ENCODE data around the gene MUTYH. TPM values are rescaled to one million over a fixed set of nuclear protein-coding genes. Genes with fewer than 3 reads are reported as not detected.

Gene MUTYH
- total RNA-seq, 1 experiment from 2014 or later: 53.2 TPM

DNA sequence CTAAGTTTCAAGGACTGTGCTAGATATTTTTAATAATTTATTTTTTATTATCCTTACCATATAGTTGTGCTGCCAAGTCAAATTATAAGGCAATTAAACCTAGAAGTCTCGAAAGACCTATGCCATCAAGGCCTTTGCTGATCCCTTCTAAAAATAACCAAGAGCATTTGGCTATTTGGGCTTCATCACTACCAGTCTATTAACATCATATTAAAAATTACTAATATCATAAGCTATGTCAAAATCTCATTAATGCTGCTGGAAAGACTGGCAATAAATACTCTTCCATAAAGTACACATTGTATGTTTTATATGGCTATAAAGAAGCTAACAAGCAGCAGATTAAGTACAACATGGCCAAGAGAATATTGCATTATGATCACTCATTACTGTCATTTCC, 43.0 kb upstream of the MUTYH start:
- H3K9me3 ChIP-seq (ENCODE audit: insufficient read depth, low read depth): no peaks in the 10 kb centered on the region
- H3K4me3 ChIP-seq: no peak overlapping the region
- H3F3A ChIP-seq (ENCODE audit: insufficient read depth, low read depth): no peaks in the 10 kb centered on the region
- no peak for TF ChIP-seq EZH2 (IDR thresholded peaks at IDR 0.05; ENCODE audit: low read depth)
- TF ChIP-seq, protein P1, sequence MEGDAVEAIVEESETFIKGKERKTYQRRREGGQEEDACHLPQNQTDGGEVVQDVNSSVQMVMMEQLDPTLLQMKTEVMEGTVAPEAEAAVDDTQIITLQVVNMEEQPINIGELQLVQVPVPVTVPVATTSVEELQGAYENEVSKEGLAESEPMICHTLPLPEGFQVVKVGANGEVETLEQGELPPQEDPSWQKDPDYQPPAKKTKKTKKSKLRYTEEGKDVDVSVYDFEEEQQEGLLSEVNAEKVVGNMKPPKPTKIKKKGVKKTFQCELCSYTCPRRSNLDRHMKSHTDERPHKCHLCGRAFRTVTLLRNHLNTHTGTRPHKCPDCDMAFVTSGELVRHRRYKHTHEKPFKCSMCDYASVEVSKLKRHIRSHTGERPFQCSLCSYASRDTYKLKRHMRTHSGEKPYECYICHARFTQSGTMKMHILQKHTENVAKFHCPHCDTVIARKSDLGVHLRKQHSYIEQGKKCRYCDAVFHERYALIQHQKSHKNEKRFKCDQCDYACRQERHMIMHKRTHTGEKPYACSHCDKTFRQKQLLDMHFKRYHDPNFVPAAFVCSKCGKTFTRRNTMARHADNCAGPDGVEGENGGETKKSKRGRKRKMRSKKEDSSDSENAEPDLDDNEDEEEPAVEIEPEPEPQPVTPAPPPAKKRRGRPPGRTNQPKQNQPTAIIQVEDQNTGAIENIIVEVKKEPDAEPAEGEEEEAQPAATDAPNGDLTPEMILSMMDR (conservative IDR thresholded peaks at IDR 0.05): no peak
- H3K27ac ChIP-seq: no peak overlapping the region
- H3K27me3 ChIP-seq (ENCODE audit: insufficient read depth, low read depth): no peaks in the 10 kb centered on the region
- H3K4me1 ChIP-seq (replicated peaks; ENCODE audit: insufficient read depth): no peaks in the 10 kb centered on the region
- intact Hi-C loops (cut with micrococcal nuclease; ENCODE audit: unreplicated experiment): no loop called here
- POLR2A ChIA-PET (ENCODE audit: unreplicated experiment): no interaction called here
- BruUV-seq (replicated peaks): no TSS peak
- no peaks in the 10 kb centered on the region for H3K79me2 ChIP-seq (ENCODE audit: low read depth)
- no peaks in the 10 kb centered on the region for H4K20me1 ChIP-seq (ENCODE audit: insufficient read depth)
- H2AFZ ChIP-seq: no peak overlapping the region
- no peak for DNase-seq
- H3K4me2 ChIP-seq: no peak overlapping the region
- H3K9me2 ChIP-seq (ENCODE audit: insufficient read depth): no peaks in the 10 kb centered on the region
- H3K36me3 ChIP-seq (ENCODE audit: low read depth): no peaks in the 10 kb centered on the region
- CTCF ChIA-PET: no interaction called here

DNA sequence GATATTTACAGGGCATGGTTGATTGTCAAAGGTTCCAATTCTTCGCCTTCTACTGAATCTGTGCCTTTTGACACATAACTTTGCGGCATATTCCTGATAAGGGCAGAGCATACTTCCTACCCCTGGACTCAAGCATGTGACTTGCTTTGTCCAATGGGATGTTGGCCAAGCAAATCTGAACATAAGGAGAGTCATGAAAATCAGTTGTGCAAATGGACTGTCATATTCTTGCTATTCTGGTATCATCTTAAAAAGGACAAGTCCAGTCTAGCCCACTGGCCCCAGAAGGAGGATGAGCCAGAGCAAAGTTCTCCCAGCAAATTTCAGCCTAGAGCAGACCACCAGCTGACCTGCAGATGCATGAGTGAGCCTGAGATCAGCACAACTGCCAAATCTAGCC, 41.0 kb upstream of the MUTYH start:
- BruUV-seq (replicated peaks): no TSS peak
- no peak for DNase-seq
- Histone ChIP-seq H3K9me2 (ENCODE audit: insufficient read depth) (no peaks in the 10 kb centered on the region), H2AFZ (no peak overlapping the region), H4K20me1 (ENCODE audit: insufficient read depth) (no peaks in the 10 kb centered on the region), H3K79me2 (ENCODE audit: low read depth) (no peaks in the 10 kb centered on the region), H3K9me3 (ENCODE audit: insufficient read depth, low read depth) (no peaks in the 10 kb centered on the region), H3K27me3 (ENCODE audit: insufficient read depth, low read depth) (no peaks in the 10 kb centered on the region), H3K36me3 (ENCODE audit: low read depth) (no peaks in the 10 kb centered on the region), H3K4me2 (no peak overlapping the region), H3K27ac (no peak overlapping the region), H3K4me1 (replicated peaks; ENCODE audit: insufficient read depth) (no peaks in the 10 kb centered on the region), H3F3A (ENCODE audit: insufficient read depth, low read depth) (no peaks in the 10 kb centered on the region), H3K4me3 (no peak overlapping the region)
- ChIA-PET POLR2A (ENCODE audit: unreplicated experiment) (no interaction called here), CTCF (interaction anchor here (0.6 kb wide), 1 partner anchor 68 kb away, joined by 4 read pairs; no protein-coding TSS in a partner anchor)
- TF ChIP-seq EZH2 (IDR thresholded peaks at IDR 0.05; ENCODE audit: low read depth): no peak
- TF ChIP-seq, protein P1 (conservative IDR thresholded peaks at IDR 0.05): no peak
- intact Hi-C loops (cut with micrococcal nuclease; ENCODE audit: unreplicated experiment): no loop called here

- no peaks in the 10 kb centered on the region for H3F3A ChIP-seq (ENCODE audit: insufficient read depth, low read depth)
- no peak for DNase-seq
- TF ChIP-seq, protein P1 (conservative IDR thresholded peaks at IDR 0.05): no peak
- no peak for TF ChIP-seq EZH2 (IDR thresholded peaks at IDR 0.05; ENCODE audit: low read depth)
- POLR2A ChIA-PET (ENCODE audit: unreplicated experiment): no interaction called here
- BruUV-seq (replicated peaks): no TSS peak
- H3K4me1 ChIP-seq (replicated peaks; ENCODE audit: insufficient read depth): no peaks in the 10 kb centered on the region
- H3K36me3 ChIP-seq (ENCODE audit: low read depth): no peaks in the 10 kb centered on the region
- H4K20me1 ChIP-seq (ENCODE audit: insufficient read depth): no peaks in the 10 kb centered on the region
- no peaks in the 10 kb centered on the region for H3K9me3 ChIP-seq (ENCODE audit: insufficient read depth, low read depth)
- no peak overlapping the region for H2AFZ ChIP-seq
- CTCF ChIA-PET: no interaction called here
- no peaks in the 10 kb centered on the region for H3K27me3 ChIP-seq (ENCODE audit: insufficient read depth, low read depth)
- H3K9me2 ChIP-seq (ENCODE audit: insufficient read depth): no peaks in the 10 kb centered on the region
- H3K4me2 ChIP-seq: no peak overlapping the region
- no peak overlapping the region for H3K4me3 ChIP-seq
- H3K27ac ChIP-seq: no peak overlapping the region
- H3K79me2 ChIP-seq (ENCODE audit: low read depth): no peaks in the 10 kb centered on the region
- intact Hi-C loops (cut with micrococcal nuclease; ENCODE audit: unreplicated experiment): no loop called here
Observed at GRCh38 chr1:45380730-45381129, 40.5 kb upstream of the MUTYH start.

All from PC-9 (cell line).